ENCODE data around the gene AHCYL2.

AHCYL2 gene

DNA sequence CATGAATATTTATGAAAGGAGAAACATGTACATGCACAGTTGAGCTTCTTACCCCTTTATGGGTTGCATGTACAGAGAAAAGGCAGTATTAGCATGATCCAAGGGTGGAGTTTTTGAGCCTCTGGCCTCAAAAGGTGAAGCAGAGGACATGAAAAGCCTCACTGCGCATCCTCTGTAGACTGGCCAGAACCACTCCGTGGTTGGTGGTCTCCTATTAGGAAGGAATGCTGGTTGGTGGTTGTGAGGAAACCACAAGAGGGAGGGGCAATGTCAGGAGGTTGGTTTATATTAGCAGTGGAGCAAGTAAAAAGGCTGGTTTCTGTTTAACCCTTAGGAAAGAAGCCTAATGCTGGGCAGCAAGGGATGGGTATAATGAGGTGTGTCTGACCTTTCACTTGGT lies 37.5 kb downstream of the AHCYL2 start:
- no peak overlapping the region for H3K4me3 ChIP-seq (ENCODE audit: low read depth, low read length)
- in situ Hi-C loops (cut with HindIII; ENCODE audit: low sequenced_read_pairs), result no loop called here
- DNase-seq (ENCODE audit: low read depth, low spot score), result peak; percentile 35
- TF ChIP-seq, protein P1, sequence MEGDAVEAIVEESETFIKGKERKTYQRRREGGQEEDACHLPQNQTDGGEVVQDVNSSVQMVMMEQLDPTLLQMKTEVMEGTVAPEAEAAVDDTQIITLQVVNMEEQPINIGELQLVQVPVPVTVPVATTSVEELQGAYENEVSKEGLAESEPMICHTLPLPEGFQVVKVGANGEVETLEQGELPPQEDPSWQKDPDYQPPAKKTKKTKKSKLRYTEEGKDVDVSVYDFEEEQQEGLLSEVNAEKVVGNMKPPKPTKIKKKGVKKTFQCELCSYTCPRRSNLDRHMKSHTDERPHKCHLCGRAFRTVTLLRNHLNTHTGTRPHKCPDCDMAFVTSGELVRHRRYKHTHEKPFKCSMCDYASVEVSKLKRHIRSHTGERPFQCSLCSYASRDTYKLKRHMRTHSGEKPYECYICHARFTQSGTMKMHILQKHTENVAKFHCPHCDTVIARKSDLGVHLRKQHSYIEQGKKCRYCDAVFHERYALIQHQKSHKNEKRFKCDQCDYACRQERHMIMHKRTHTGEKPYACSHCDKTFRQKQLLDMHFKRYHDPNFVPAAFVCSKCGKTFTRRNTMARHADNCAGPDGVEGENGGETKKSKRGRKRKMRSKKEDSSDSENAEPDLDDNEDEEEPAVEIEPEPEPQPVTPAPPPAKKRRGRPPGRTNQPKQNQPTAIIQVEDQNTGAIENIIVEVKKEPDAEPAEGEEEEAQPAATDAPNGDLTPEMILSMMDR (IDR thresholded peaks at IDR 0.05; ENCODE audit: low read depth, low read length), result no peak

DNA sequence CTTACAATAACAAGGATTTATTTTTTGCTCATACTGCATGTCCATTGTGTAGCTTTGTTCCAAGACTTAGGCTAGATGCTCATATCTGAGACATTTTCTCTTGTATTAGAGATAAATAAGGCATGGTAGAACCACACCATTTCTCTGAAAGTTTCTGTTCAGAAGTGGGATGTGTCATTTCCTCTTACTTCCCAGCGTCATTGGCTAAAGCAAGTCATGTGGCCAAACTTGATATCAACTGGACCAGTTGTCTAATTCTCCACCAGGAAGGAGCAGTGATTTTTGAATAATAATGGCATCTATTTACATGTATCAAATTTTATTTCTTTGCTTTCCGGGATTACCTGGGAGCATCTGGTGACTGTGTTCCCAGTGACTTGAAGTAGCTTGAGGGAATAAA lies 38.3 kb downstream of the AHCYL2 start:
- TF ChIP-seq, protein P1 (IDR thresholded peaks at IDR 0.05; ENCODE audit: low read depth, low read length), result no peak
- H3K4me3 ChIP-seq (ENCODE audit: low read depth, low read length), result no peak overlapping the region
- no peak for DNase-seq (ENCODE audit: low read depth, low spot score)
- in situ Hi-C loops (cut with HindIII; ENCODE audit: low sequenced_read_pairs), result no loop called here

DNA sequence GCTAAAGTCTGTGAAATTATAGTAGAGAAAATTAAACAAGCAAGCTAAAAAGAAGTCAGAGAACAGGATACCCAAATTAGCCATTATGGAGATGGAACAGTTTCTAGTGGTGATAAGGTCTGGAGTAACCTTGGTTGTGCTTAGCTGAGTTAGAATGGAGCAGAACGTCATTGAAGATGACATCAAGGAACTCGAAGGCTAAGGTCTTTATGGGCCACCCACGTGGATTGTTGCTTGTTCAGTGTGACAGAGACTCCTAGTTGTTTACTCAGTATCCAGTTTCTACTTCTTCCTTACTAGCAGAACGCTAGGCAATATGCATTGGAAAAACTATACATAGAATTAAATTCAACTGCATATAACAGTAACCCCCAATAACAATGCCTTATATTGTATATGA lies 39.7 kb downstream of the AHCYL2 start:
- DNase-seq (ENCODE audit: low read depth, low spot score), result no peak
- no peak overlapping the region for H3K4me3 ChIP-seq (ENCODE audit: low read depth, low read length)
- TF ChIP-seq, protein P1 (IDR thresholded peaks at IDR 0.05; ENCODE audit: low read depth, low read length), result no peak
- in situ Hi-C loops (cut with HindIII; ENCODE audit: low sequenced_read_pairs), result no loop called here

DNA sequence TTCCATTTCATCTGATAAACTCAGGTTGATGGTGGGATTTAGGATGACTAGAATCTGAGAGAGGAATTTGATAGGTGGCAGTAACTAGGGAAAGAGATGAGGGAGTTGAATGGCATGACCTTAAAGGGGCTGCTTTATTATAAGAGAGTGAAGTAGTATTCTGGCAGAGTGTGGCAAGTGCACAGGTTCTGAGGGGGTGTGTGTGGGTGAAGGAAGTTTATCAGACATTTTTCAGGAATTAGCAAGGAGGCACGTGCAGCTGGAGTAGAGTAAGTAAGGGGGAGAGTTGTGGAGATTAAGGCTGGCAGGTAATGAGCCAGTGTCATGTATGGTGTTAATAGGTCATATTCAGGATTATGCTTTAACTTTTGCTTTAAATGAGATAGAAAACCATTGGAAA lies 40.5 kb downstream of the AHCYL2 start:
- in situ Hi-C loops (cut with HindIII; ENCODE audit: low sequenced_read_pairs), result no loop called here
- TF ChIP-seq, protein P1 (IDR thresholded peaks at IDR 0.05; ENCODE audit: low read depth, low read length), result no peak
- H3K4me3 ChIP-seq (ENCODE audit: low read depth, low read length), result no peak overlapping the region

DNA sequence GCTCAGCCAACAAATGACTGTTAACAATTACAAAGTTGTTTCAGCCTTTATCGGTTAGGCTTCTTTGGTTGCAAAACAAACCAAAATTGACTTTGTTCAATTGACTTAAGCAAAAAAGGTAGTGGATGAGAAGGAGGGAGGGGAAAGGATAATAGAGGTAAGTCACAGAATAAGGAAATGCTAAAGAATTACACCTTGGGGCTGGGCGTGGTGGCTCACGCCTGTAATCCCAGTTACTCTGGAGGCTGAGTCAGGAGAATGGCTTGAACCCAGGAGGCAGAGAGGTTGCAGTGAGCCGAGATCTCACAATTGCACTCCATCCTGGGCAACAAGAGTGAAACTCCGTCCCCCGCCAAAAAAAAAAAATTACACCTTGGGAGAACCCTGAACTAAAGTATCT lies 41.4 kb downstream of the AHCYL2 start:
- TF ChIP-seq, protein P1 (IDR thresholded peaks at IDR 0.05; ENCODE audit: low read depth, low read length), result no peak
- no peak for DNase-seq (ENCODE audit: low read depth, low spot score)
- no peak overlapping the region for H3K4me3 ChIP-seq (ENCODE audit: low read depth, low read length)
- in situ Hi-C loops (cut with HindIII; ENCODE audit: low sequenced_read_pairs), result no loop called here

More for the DNA sequence above, 40.5 kb downstream of the AHCYL2 start:
- DNase-seq (ENCODE audit: low read depth, low spot score), result no peak

DNA sequence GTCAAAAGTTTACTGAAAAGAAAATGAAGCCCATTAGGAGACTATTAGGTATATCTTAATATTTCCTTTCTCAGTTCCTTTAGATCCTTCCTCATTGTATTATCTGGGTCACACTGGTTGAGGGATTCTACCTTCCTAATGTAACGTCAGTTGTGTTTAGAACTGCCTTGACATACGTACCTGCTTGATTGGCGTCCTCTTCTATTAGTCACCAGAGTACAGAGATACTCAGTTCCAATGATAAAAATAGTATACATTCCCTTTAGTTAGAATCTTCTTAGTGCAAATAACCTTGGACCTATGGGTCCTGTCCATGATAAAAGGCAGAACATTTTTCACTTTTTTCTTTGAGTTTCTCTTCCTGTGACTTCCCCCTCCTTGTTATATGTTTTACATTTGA lies 45.2 kb downstream of the AHCYL2 start:
- TF ChIP-seq, protein P1 (IDR thresholded peaks at IDR 0.05; ENCODE audit: low read depth, low read length), result no peak
- no peak for DNase-seq (ENCODE audit: low read depth, low spot score)
- H3K4me3 ChIP-seq (ENCODE audit: low read depth, low read length), result no peak overlapping the region
- in situ Hi-C loops (cut with HindIII; ENCODE audit: low sequenced_read_pairs), result no loop called here
